H1 (cell line): ENCODE data around the gene SCARF1. TPM values are rescaled to one million over a fixed set of nuclear protein-coding genes. Genes with fewer than 3 reads are reported as not detected.

Experiments
- CTCF ChIA-PET: fragments of 300-600 bp; sonication (Branson Sonifier 250); formaldehyde crosslinking; loops from one replicate; lab custom pipeline; 2021; ENCODE audit not compliant: partially characterized antibody; lab: Charles Lee
- POLR2A ChIA-PET: fragments of 300-600 bp; sonication (Branson Sonifier 250); formaldehyde crosslinking; loops from one replicate; lab custom pipeline; 2021; ENCODE audit warnings: inconsistent platforms; ENCODE audit not compliant: partially characterized antibody; lab: Charles Lee
- DNase-seq, 2 experiments: peaks; one replicate each; pipeline versions ENCODE4 v3.0.0 to v3.0.0-alpha.2; 2010 to 2022; ENCODE audit warnings: low spot score in 2 of 2, low read depth in 1 of 2, mixed read lengths in 1 of 2
- FAIRE-seq: peaks from 2 replicates; lab custom pipeline; 2011; peaks lifted over from hg19 to GRCh38; lab: Jason Lieb, UNC
- H2AFZ ChIP-seq: 2 replicates; pipeline ENCODE4 v1.8.1; 2012; ENCODE audit warnings: low read length, inconsistent platforms
- H2AK5ac ChIP-seq: 2 replicates; pipeline ENCODE4 v1.6.1; 2013; ENCODE audit warnings: low read depth, low read length
- H2BK120ac ChIP-seq: replicated peaks from 2 replicates; pipeline ENCODE3; 2013; ENCODE audit warnings: low read depth, low read length, inconsistent platforms
- H2BK12ac ChIP-seq: 2 replicates; pipeline ENCODE4 v1.6.1; 2013; ENCODE audit warnings: low read depth, low read length
- H2BK15ac ChIP-seq: 2 replicates; pipeline ENCODE4 v1.6.1; 2013; ENCODE audit warnings: low read length
- H2BK20ac ChIP-seq: 2 replicates; pipeline ENCODE4 v1.6.1; 2013; ENCODE audit warnings: low read length
- H2BK5ac ChIP-seq: 2 replicates; pipeline ENCODE4 v1.6.1; 2013; ENCODE audit warnings: low read depth, low read length
- H3K14ac ChIP-seq: 2 replicates; pipeline ENCODE4 v1.6.1; 2013; ENCODE audit warnings: inconsistent platforms; ENCODE audit not compliant: insufficient read length
- H3K18ac ChIP-seq: 2 replicates; pipeline ENCODE4 v1.6.1; 2013; ENCODE audit warnings: low read length; ENCODE audit errors: extremely low read depth
- H3K23ac ChIP-seq: 2 replicates; pipeline ENCODE4 v1.6.1; 2013; ENCODE audit warnings: inconsistent platforms; ENCODE audit not compliant: insufficient read length
- H3K23me2 ChIP-seq: 2 replicates; pipeline ENCODE4 v1.6.1; 2013; ENCODE audit warnings: low read depth, low read length
- H3K27ac ChIP-seq: 2 replicates; pipeline ENCODE4 v1.6.1; 2011; ENCODE audit warnings: low read depth, low read length, inconsistent platforms
- H3K27me3 ChIP-seq, 4 experiments: replicated peaks in 1 of 4; 1 replicate in 1 of 4; 2 replicates in 3 of 4; pipeline versions ENCODE4 v1.6.1 to v1.8.1; 2011 to 2013; ENCODE audit warnings: low read length in 3 of 4, mild to moderate bottlenecking in 3 of 4, inconsistent platforms in 2 of 4, mixed read lengths in 2 of 4, moderate library complexity in 1 of 4; ENCODE audit not compliant: control insufficient read depth in 3 of 4, insufficient read depth in 3 of 4; ENCODE audit errors: extremely low read depth in 1 of 4
- H3K36me3 ChIP-seq, 4 experiments: 2 replicates each; pipeline versions ENCODE4 v1.6.1 to v1.8.1; 2011 to 2013; ENCODE audit warnings: mild to moderate bottlenecking in 4 of 4, low read length in 3 of 4, moderate library complexity in 2 of 4, control low read depth in 1 of 4, inconsistent platforms in 1 of 4; ENCODE audit not compliant: insufficient read depth in 4 of 4, control insufficient read depth in 2 of 4
- H3K4ac ChIP-seq: replicated peaks from 2 replicates; pipeline ENCODE3; 2013; ENCODE audit warnings: low read length, low read depth, mixed read lengths, inconsistent platforms; ENCODE audit not compliant: insufficient read length
- H3K4me1 ChIP-seq, 4 experiments: replicated peaks in 1 of 4; 1 replicate in 1 of 4; 2 replicates in 3 of 4; pipeline versions ENCODE4 v1.6.1 to v1.8.1; 2011 to 2013; ENCODE audit warnings: low read length in 3 of 4, inconsistent platforms in 2 of 4, mixed read lengths in 1 of 4; ENCODE audit not compliant: insufficient read depth in 4 of 4, control insufficient read depth in 3 of 4
- H3K4me2 ChIP-seq, 2 experiments: 2 replicates each; pipeline versions ENCODE4 v1.6.1 to v1.8.1; 2011 to 2013; ENCODE audit warnings: low read depth in 2 of 2, low read length in 2 of 2, control low read depth in 1 of 2, inconsistent platforms in 1 of 2, mild to moderate bottlenecking in 1 of 2; ENCODE audit not compliant: insufficient read depth in 1 of 2
- H3K4me3 ChIP-seq, 4 experiments: fragments of 200-600, 300-600 bp in 1 of 4; sonication (generic), shearing (Covaris generic), sonication (Bioruptor Twin) in 1 of 4; 2 replicates each; pipeline versions ENCODE4 v1.5.1 to v1.8.1; 2011 to 2016; ENCODE audit warnings: low read length in 4 of 4, low read depth in 3 of 4, control low read depth in 2 of 4, inconsistent platforms in 2 of 4, mild to moderate bottlenecking in 2 of 4, mixed read lengths in 1 of 4, moderate library complexity in 1 of 4; ENCODE audit not compliant: insufficient read depth in 2 of 4; ENCODE audit errors: extremely low read depth in 1 of 4
- H3K56ac ChIP-seq: replicated peaks from 2 replicates; pipeline ENCODE3; 2013; ENCODE audit warnings: low read depth, mild to moderate bottlenecking, mixed read lengths, low read length, inconsistent platforms; ENCODE audit not compliant: insufficient read length
- H3K79me1 ChIP-seq: 2 replicates; pipeline ENCODE4 v1.6.1; 2013; ENCODE audit warnings: low read depth, low read length, control low read depth
- H3K79me2 ChIP-seq, 2 experiments: 2 replicates each; pipeline versions ENCODE4 v1.6.1 to v1.8.1; 2012 to 2013; ENCODE audit warnings: low read length in 2 of 2, mild to moderate bottlenecking in 2 of 2, inconsistent platforms in 1 of 2; ENCODE audit not compliant: insufficient read depth in 2 of 2, control insufficient read depth in 1 of 2
- H3K9ac ChIP-seq, 4 experiments: replicated peaks in 1 of 4; 1 replicate in 1 of 4; 2 replicates in 3 of 4; pipeline versions ENCODE4 v1.6.1 to v1.8.1; 2011 to 2013; ENCODE audit warnings: low read depth in 3 of 4, low read length in 3 of 4, control low read depth in 2 of 4, mild to moderate bottlenecking in 2 of 4, moderate library complexity in 2 of 4, inconsistent platforms in 1 of 4; ENCODE audit errors: extremely low read depth in 1 of 4
- H3K9me3 ChIP-seq, 2 experiments: 2 replicates each; pipeline versions ENCODE4 v1.6.1 to v1.8.1; 2012 to 2013; ENCODE audit warnings: mild to moderate bottlenecking in 2 of 2, moderate library complexity in 2 of 2, control low read depth in 1 of 2, inconsistent platforms in 1 of 2, low read depth in 1 of 2, low read length in 1 of 2, mixed read lengths in 1 of 2; ENCODE audit not compliant: insufficient read depth in 2 of 2
- H4K20me1 ChIP-seq, 2 experiments: replicated peaks in 1 of 2; 2 replicates each; pipeline versions ENCODE3 to v1.8.1; 2011 to 2013; ENCODE audit warnings: inconsistent platforms in 2 of 2, low read length in 2 of 2, mild to moderate bottlenecking in 1 of 2; ENCODE audit not compliant: insufficient read depth in 2 of 2, control insufficient read depth in 1 of 2
- H4K5ac ChIP-seq: 2 replicates; pipeline ENCODE4 v1.6.1; 2013; ENCODE audit warnings: low read length, low read depth, mixed read lengths, inconsistent platforms; ENCODE audit not compliant: insufficient read length
- H4K8ac ChIP-seq: 2 replicates; pipeline ENCODE4 v1.8.0; 2013; ENCODE audit warnings: mild to moderate bottlenecking, moderate library complexity, low read length, inconsistent platforms; ENCODE audit not compliant: insufficient read depth; ENCODE audit errors: extremely low read depth
- H4K91ac ChIP-seq: replicated peaks from 2 replicates; pipeline ENCODE3; 2013; ENCODE audit warnings: low read length, mixed read lengths, inconsistent platforms; ENCODE audit not compliant: insufficient read length
- CBX8 ChIP-seq: fragments of 300-800, 300-1000 bp; sonication (generic); IDR thresholded peaks from 2 replicates; pipeline ENCODE4 v1.7.1; 2016; ENCODE audit warnings: low read depth, low read length, borderline replicate concordance
- CREB1 ChIP-seq: IDR thresholded peaks from 2 replicates; pipeline ENCODE4 v1.6.1; 2012; ENCODE audit warnings: inconsistent platforms
- EZH2 ChIP-seq: fragments of 200-600 bp; sonication (generic); IDR thresholded peaks from 2 replicates; pipeline ENCODE4 v1.7.1; 2012; ENCODE audit warnings: low read depth, mild to moderate bottlenecking, moderate library complexity, low read length, inconsistent platforms; ENCODE audit not compliant: severe bottlenecking
- FOSL1 ChIP-seq: IDR thresholded peaks from 2 replicates; pipeline ENCODE4 v1.6.1; 2011; ENCODE audit warnings: mild to moderate bottlenecking, low read depth, low read length, moderate library complexity; ENCODE audit not compliant: insufficient read depth
- HDAC6 ChIP-seq: IDR thresholded peaks from one replicate; pipeline ENCODE4 v1.7.1; 2012; ENCODE audit warnings: low read depth, mild to moderate bottlenecking, inconsistent platforms, low read length, moderate library complexity
- KDM4A ChIP-seq: IDR thresholded peaks from one replicate; pipeline ENCODE4 v1.7.1; 2012; ENCODE audit warnings: low read depth, mild to moderate bottlenecking, moderate library complexity, low read length, inconsistent platforms; ENCODE audit not compliant: severe bottlenecking
- PHF8 ChIP-seq: fragments of 200-600 bp; sonication (generic); conservative IDR thresholded peaks from 2 replicates; pipeline ENCODE4 v1.7.1; 2012; ENCODE audit warnings: low read depth, mild to moderate bottlenecking, inconsistent platforms, low read length, moderate library complexity
- RXRA ChIP-seq: IDR thresholded peaks from 2 replicates; pipeline ENCODE4 v1.6.1; 2011; ENCODE audit warnings: low read depth, mild to moderate bottlenecking, low read length, moderate library complexity; ENCODE audit not compliant: insufficient read depth
- SAP30 ChIP-seq: fragments of 300-600 bp; sonication (generic); IDR thresholded peaks from 2 replicates; pipeline ENCODE4 v1.7.1; 2012; ENCODE audit warnings: low read length, moderate library complexity, mild to moderate bottlenecking, inconsistent platforms; ENCODE audit not compliant: insufficient read depth, insufficient replicate concordance
- SIX5 ChIP-seq: IDR thresholded peaks from 2 replicates; pipeline ENCODE4 v1.6.1; 2011; ENCODE audit warnings: mild to moderate bottlenecking, low read depth, low read length
- SP4 ChIP-seq: IDR thresholded peaks from 2 replicates; pipeline ENCODE4 v1.6.1; 2012; ENCODE audit warnings: low read length, inconsistent platforms
- SRF ChIP-seq: IDR thresholded peaks from 2 replicates; pipeline ENCODE4 v1.6.1; 2011; ENCODE audit warnings: mild to moderate bottlenecking, low read depth, low read length, moderate library complexity
- SUZ12 ChIP-seq: fragments of 200-600 bp; sonication (generic); IDR thresholded peaks from 2 replicates; pipeline ENCODE4 v1.6.1; 2012; ENCODE audit warnings: mild to moderate bottlenecking, inconsistent platforms, low read length, moderate library complexity, mixed read lengths
- WGBS, 2 experiments: shearing (Covaris generic) in 1 of 2; methylation state at CpG; one replicate each; pipeline versions ENCODE4 v1.1.6 to v1.1.7; 2013 to 2015; ENCODE audit warnings: low lambda C conversion rate in 2 of 2, mixed read lengths in 2 of 2, inconsistent platforms in 1 of 2, low coverage in 1 of 2, missing lambda C conversion rate in 1 of 2; ENCODE audit not compliant: insufficient replicate concordance in 2 of 2, insufficient coverage in 1 of 2, insufficient read length in 1 of 2; ENCODE audit errors: extremely low coverage in 1 of 2, missing lambda C conversion rate in 1 of 2; 5-methylcytosine and 5-hydroxymethylcytosine counted together
- polyA plus RNA-seq, 7 experiments: library from polyadenylated mRNA; depleted of rRNA in 3 of 7; stranded (reverse) in 5 of 7; unstranded in 2 of 7; fragments of >200 nt in 5 of 7; fragments of 200-250 nt in 2 of 7; gene quantifications; 1 replicate in 5 of 7; 2 replicates in 1 of 7; 4 replicates in 1 of 7; pipeline versions ENCODE4 v1.2.1 to v1.2.3, GENCODE V29; 2011 to 2013; ENCODE audit warnings: missing spikeins in 2 of 7, mixed read lengths in 2 of 7
- total RNA-seq: library from RNA; stranded (reverse); fragmentation: NEBNext Ultra II Directional; extraction: Animal tissue kit (Norgen Biotek cat#: 25700); gene quantifications from 2 replicates; pipeline ENCODE4 v1.2.1, GENCODE V29; 2021
- TF ChIP-seq, protein P1 (sequence below): IDR thresholded peaks from 2 replicates; pipeline ENCODE4 v1.6.1; 2012; ENCODE audit warnings: inconsistent platforms

SCARF1 gene
- total and polyA plus RNA-seq, 2 of the 8 experiments (the other 6 are each of a cell fraction or from before 2014, with no cell fraction given), result 1.1 to 1.6 TPM

DNA sequence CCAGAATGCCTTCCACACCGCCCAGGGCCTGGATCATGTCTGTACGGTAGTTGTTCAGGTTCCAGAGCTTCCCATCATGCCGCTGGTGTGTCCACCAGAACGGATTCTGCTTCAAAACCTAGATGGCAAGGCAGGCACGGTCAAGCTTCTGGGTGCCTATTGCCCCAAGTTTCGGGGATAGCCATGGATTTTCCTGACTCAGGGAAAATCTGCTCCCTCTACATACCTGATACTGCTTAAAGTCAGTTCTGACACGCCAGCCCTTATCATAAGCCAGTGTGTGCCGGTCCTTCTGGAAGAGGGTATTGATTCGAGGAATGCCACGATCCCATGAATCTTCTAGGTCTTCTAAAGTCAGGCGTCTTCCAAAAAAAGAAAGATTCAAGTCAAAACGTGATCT is 15.5 kb upstream of the SCARF1 start:
- Histone ChIP-seq H2BK20ac (no peak overlapping the region), H2BK15ac (no peak overlapping the region), H4K91ac (no peak overlapping the region), H4K8ac (no peak overlapping the region), H2AFZ (no peak overlapping the region), H2AK5ac (no peak overlapping the region), H3K4me1 (no peaks in the 10 kb centered on the region), H3K9ac (no peak overlapping the region), H4K20me1 (peaks cover 8 to 9% of the 10 kb centered on the region in 2 experiments), H3K79me2 (no peaks in the 10 kb centered on the region), H3K27ac (no peak overlapping the region), H3K27me3 (no peaks in the 10 kb centered on the region), H3K4me2 (no peak overlapping the region), H3K4me3 (no peak overlapping the region), H3K18ac (no peak overlapping the region), H2BK5ac (no peak overlapping the region), H3K23ac (no peak overlapping the region), H3K56ac (no peak overlapping the region), H3K14ac (no peak overlapping the region), H3K9me3 (peaks cover 0 to 2% of the 10 kb centered on the region in 2 experiments; a peak in 1 of 4 replicates), H4K5ac (no peak overlapping the region), H3K4ac (no peak overlapping the region), H2BK120ac (no peak overlapping the region), H2BK12ac (no peak overlapping the region), H3K23me2 (no peaks in the 10 kb centered on the region), H3K36me3 (peaks cover 47 to 81% (median 72%) of the 10 kb centered on the region in 4 experiments), H3K79me1 (no peaks in the 10 kb centered on the region)
- ChIA-PET POLR2A (interaction anchor here (0.8 to 9.6 kb wide), 9 partner anchors 9 to 23 kb away, joined by 4 to 65 read pairs (median 7); partner anchors contain the start of gene RILP), CTCF (interaction anchor here (0.7 to 5.9 kb wide), 12 partner anchors 7 to 204 kb away, joined by 3 to 60 read pairs (median 4); partner anchors contain the start of gene RILP)
- DNase-seq (no peak), FAIRE-seq (no peak)
- WGBS, 2 experiments, result 92% methylated on average over 12 of the region's 12 CpGs; no CpG with 5 or more reads in 1 of the 2 experiments
- TF ChIP-seq SP4 (no peak), CBX8 (no peak), RXRA (no peak), SAP30 (no peak), KDM4A (no peak), FOSL1 (no peak), SIX5 (no peak), CREB1 (no peak), PHF8 (no peak), HDAC6 (no peak), EZH2 (no peak), SRF (no peak), SUZ12 (no peak)
- TF ChIP-seq, protein P1, sequence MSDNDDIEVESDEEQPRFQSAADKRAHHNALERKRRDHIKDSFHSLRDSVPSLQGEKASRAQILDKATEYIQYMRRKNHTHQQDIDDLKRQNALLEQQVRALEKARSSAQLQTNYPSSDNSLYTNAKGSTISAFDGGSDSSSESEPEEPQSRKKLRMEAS, result no peak
